ENCODE measurements around the gene SPRED2.

Gene SPRED2

DNA sequence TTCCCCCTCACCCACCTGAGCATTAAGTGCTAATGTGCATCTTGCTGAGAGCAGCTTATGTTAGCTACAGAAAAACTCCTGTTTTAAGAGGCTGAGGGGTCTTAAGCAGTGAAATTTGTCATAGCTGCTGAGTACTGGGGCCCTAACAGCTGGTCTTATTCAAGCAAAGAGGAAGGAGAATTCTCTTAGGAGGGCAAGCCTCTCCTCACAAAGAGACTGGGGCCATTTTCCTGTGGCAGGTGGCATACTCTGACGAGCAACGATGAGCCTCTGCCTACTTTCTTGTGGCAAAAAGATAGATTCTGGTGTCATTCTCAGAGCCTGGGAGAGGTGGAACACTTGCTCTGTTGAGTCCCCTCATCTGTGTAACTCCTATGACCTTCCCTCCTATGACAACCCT, 53.2 kb downstream of the SPRED2 start:
- H3K9ac ChIP-seq = no peak overlapping the region
- peaks cover 53% of the 10 kb centered on the region for H3K79me2 ChIP-seq
- TF ChIP-seq, protein P1, sequence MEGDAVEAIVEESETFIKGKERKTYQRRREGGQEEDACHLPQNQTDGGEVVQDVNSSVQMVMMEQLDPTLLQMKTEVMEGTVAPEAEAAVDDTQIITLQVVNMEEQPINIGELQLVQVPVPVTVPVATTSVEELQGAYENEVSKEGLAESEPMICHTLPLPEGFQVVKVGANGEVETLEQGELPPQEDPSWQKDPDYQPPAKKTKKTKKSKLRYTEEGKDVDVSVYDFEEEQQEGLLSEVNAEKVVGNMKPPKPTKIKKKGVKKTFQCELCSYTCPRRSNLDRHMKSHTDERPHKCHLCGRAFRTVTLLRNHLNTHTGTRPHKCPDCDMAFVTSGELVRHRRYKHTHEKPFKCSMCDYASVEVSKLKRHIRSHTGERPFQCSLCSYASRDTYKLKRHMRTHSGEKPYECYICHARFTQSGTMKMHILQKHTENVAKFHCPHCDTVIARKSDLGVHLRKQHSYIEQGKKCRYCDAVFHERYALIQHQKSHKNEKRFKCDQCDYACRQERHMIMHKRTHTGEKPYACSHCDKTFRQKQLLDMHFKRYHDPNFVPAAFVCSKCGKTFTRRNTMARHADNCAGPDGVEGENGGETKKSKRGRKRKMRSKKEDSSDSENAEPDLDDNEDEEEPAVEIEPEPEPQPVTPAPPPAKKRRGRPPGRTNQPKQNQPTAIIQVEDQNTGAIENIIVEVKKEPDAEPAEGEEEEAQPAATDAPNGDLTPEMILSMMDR (IDR thresholded peaks at IDR 0.05) = no peak
- H3K4me3 ChIP-seq (ENCODE audit: low read depth, low read length) = no peak overlapping the region
- no peak overlapping the region for H3K27ac ChIP-seq
- no peaks in the 10 kb centered on the region for H3K36me3 ChIP-seq (ENCODE audit: control insufficient read depth, insufficient read depth, low read length)
- no peak overlapping the region for H3K4me2 ChIP-seq (ENCODE audit: low read length)
- H2AFZ ChIP-seq = no peak overlapping the region
- no peaks in the 10 kb centered on the region for H3K27me3 ChIP-seq (ENCODE audit: control insufficient read depth, insufficient read depth, low read length)
- H3K9me3 ChIP-seq (ENCODE audit: control insufficient read depth, low read length) = no peaks in the 10 kb centered on the region
- peaks cover 21% of the 10 kb centered on the region for H3K4me1 ChIP-seq

GRCh38 chr2:65378290-65378689, 54.1 kb downstream of the SPRED2 start:
- no peaks in the 10 kb centered on the region for H3K9me3 ChIP-seq (ENCODE audit: control insufficient read depth, low read length)
- H2AFZ ChIP-seq = no peak overlapping the region
- no peak overlapping the region for H3K27ac ChIP-seq
- TF ChIP-seq, protein P1 (IDR thresholded peaks at IDR 0.05) = no peak
- H3K36me3 ChIP-seq (ENCODE audit: control insufficient read depth, insufficient read depth, low read length) = no peaks in the 10 kb centered on the region
- H3K4me3 ChIP-seq (ENCODE audit: low read depth, low read length) = no peak overlapping the region
- H3K27me3 ChIP-seq (ENCODE audit: control insufficient read depth, insufficient read depth, low read length) = no peaks in the 10 kb centered on the region
- H3K4me1 ChIP-seq = peaks cover 17% of the 10 kb centered on the region
- no peak overlapping the region for H3K9ac ChIP-seq
- peaks cover 61% of the 10 kb centered on the region for H3K79me2 ChIP-seq
- H3K4me2 ChIP-seq (ENCODE audit: low read length) = no peak overlapping the region

GRCh38 chr2:65377556-65378192, 54.7 kb downstream of the SPRED2 start:
- H3K9me3 ChIP-seq (ENCODE audit: control insufficient read depth, low read length) = no peaks in the 10 kb centered on the region
- H2AFZ ChIP-seq = no peak overlapping the region
- no peak overlapping the region for H3K9ac ChIP-seq
- TF ChIP-seq, protein P1 (IDR thresholded peaks at IDR 0.05) = no peak
- H3K27me3 ChIP-seq (ENCODE audit: control insufficient read depth, insufficient read depth, low read length) = no peaks in the 10 kb centered on the region
- no peak overlapping the region for H3K27ac ChIP-seq
- no peak overlapping the region for H3K4me3 ChIP-seq (ENCODE audit: low read depth, low read length)
- H3K79me2 ChIP-seq = peaks cover 65% of the 10 kb centered on the region
- H3K4me1 ChIP-seq = peaks cover 14% of the 10 kb centered on the region
- no peaks in the 10 kb centered on the region for H3K36me3 ChIP-seq (ENCODE audit: control insufficient read depth, insufficient read depth, low read length)
- no peak overlapping the region for H3K4me2 ChIP-seq (ENCODE audit: low read length)

GRCh38 chr2:65375723-65376122, 56.7 kb downstream of the SPRED2 start:
- no peak overlapping the region for H3K4me2 ChIP-seq (ENCODE audit: low read length)
- H2AFZ ChIP-seq = no peak overlapping the region
- TF ChIP-seq, protein P1 (IDR thresholded peaks at IDR 0.05) = no peak
- no peaks in the 10 kb centered on the region for H3K27me3 ChIP-seq (ENCODE audit: control insufficient read depth, insufficient read depth, low read length)
- H3K4me1 ChIP-seq = peaks cover 16% of the 10 kb centered on the region
- no peaks in the 10 kb centered on the region for H3K36me3 ChIP-seq (ENCODE audit: control insufficient read depth, insufficient read depth, low read length)
- no peak overlapping the region for H3K9ac ChIP-seq
- no peak overlapping the region for H3K4me3 ChIP-seq (ENCODE audit: low read depth, low read length)
- H3K27ac ChIP-seq = no peak overlapping the region
- peaks cover 81% of the 10 kb centered on the region for H3K79me2 ChIP-seq
- H3K9me3 ChIP-seq (ENCODE audit: control insufficient read depth, low read length) = no peaks in the 10 kb centered on the region

- no peak overlapping the region for H3K27ac ChIP-seq
- no peaks in the 10 kb centered on the region for H3K9me3 ChIP-seq (ENCODE audit: control insufficient read depth, low read length)
- no peak overlapping the region for H3K4me3 ChIP-seq (ENCODE audit: low read depth, low read length)
- no peaks in the 10 kb centered on the region for H3K27me3 ChIP-seq (ENCODE audit: control insufficient read depth, insufficient read depth, low read length)
- no peaks in the 10 kb centered on the region for H3K36me3 ChIP-seq (ENCODE audit: control insufficient read depth, insufficient read depth, low read length)
- TF ChIP-seq, protein P1 (IDR thresholded peaks at IDR 0.05) = no peak
- no peak overlapping the region for H2AFZ ChIP-seq
- peaks cover 83% of the 10 kb centered on the region for H3K79me2 ChIP-seq
- H3K4me2 ChIP-seq (ENCODE audit: low read length) = no peak overlapping the region
- no peak overlapping the region for H3K9ac ChIP-seq
- peaks cover 16% of the 10 kb centered on the region for H3K4me1 ChIP-seq
These were observed 57.4 kb downstream of the SPRED2 start for GRCh38 chr2:65374999-65375398.

Measured in parathyroid adenoma (tissue), 2 donors.